ENCODE results near the gene PIGM.

DNA sequence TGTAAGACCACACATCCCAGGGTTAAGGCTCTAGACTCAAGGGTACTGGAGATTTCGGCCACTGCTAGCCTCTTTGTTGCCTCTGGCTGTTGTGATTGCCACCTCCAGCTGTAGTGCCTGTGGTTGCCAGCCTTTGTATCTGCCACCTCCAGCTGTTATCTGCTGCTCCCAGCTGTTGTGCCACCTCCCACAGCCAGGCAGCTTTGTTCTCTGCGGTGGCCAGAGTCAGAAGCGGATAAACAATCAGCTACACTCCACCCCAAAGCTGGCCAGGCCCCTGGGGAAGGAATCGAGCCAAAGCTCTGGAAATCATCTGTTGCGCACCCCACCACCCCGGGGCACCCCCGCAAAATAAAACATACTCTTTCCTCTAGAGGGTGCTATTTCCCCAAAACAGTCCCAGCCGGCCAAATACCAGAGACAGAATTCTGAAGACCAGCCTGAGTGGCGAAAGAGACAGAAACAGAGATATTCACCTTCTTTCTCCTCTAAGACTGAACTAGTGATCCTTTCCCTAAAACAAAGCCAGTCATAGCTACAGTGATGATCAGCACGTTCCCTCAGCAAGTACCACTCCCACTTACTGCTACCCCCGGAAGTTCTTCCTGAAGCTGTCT is 14.8 kb upstream of the PIGM start:
- TF ChIP-seq, protein P1, sequence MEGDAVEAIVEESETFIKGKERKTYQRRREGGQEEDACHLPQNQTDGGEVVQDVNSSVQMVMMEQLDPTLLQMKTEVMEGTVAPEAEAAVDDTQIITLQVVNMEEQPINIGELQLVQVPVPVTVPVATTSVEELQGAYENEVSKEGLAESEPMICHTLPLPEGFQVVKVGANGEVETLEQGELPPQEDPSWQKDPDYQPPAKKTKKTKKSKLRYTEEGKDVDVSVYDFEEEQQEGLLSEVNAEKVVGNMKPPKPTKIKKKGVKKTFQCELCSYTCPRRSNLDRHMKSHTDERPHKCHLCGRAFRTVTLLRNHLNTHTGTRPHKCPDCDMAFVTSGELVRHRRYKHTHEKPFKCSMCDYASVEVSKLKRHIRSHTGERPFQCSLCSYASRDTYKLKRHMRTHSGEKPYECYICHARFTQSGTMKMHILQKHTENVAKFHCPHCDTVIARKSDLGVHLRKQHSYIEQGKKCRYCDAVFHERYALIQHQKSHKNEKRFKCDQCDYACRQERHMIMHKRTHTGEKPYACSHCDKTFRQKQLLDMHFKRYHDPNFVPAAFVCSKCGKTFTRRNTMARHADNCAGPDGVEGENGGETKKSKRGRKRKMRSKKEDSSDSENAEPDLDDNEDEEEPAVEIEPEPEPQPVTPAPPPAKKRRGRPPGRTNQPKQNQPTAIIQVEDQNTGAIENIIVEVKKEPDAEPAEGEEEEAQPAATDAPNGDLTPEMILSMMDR (conservative IDR thresholded peaks at IDR 0.05; ENCODE audit: low read depth, low read length): peak; percentile 76
- TF ChIP-seq EZH2 (IDR thresholded peaks at IDR 0.05; ENCODE audit: borderline replicate concordance, low read depth, low read length, poor library complexity, severe bottlenecking): no peak

All from A673 (cell line).